IMR-90 (cell line): ENCODE results near the gene NFYC. TPM values are rescaled to one million over a fixed set of nuclear protein-coding genes. Genes with fewer than 3 reads are reported as not detected.

ENCODE experiments used
- ATAC-seq: fragments of 200-7000 bp; cut with Tn5 transposase; 2 replicates; pipeline ENCODE4 v1.9.1; 2020; ENCODE audit warnings: low read depth, mild to moderate bottlenecking, moderate library complexity
- BruUV-seq: library from RNA; stranded (reverse); fragments of 400-500 nt; replicated peaks from 2 replicates; lab custom pipeline; 2021; lab: Mats Ljungman, UMichigan
- CTCF ChIA-PET: fragments of 300-600 bp; formaldehyde crosslinking; extraction: SDS; loops from one replicate; lab custom pipeline; 2021; ENCODE audit warnings: antibody characterized with exemption; lab: Yijun Ruan, JAX
- POLR2A ChIA-PET: fragments of 300-600 bp; sonication (Branson Sonifier 250); formaldehyde crosslinking; loops from one replicate; lab custom pipeline; 2022; ENCODE audit warnings: antibody characterized with exemption; ENCODE audit not compliant: unreplicated experiment; lab: Charles Lee
- DNase-seq: peaks from one replicate; pipeline ENCODE4 v3.0.0; 2013
- H2AFZ ChIP-seq: replicated peaks from 2 replicates; pipeline ENCODE3; 2013; ENCODE audit warnings: low read length, mild to moderate bottlenecking; ENCODE audit not compliant: poor library complexity
- H2AK5ac ChIP-seq: 2 replicates; pipeline ENCODE4 v1.6.1; 2013; ENCODE audit warnings: low read depth, low read length, inconsistent platforms
- H2AK9ac ChIP-seq: replicated peaks from 2 replicates; pipeline ENCODE3; 2013; ENCODE audit warnings: mild to moderate bottlenecking, low read depth, low read length, moderate library complexity; ENCODE audit not compliant: poor library complexity
- H2BK120ac ChIP-seq: 2 replicates; pipeline ENCODE4 v1.6.1; 2013; ENCODE audit warnings: low read depth, low read length, inconsistent platforms
- H2BK15ac ChIP-seq: 3 replicates; pipeline ENCODE4 v1.6.1; 2013; ENCODE audit warnings: low read depth, low read length, inconsistent platforms
- H2BK20ac ChIP-seq: 2 replicates; pipeline ENCODE4 v1.6.1; 2013; ENCODE audit warnings: low read depth, mild to moderate bottlenecking, inconsistent platforms, low read length, moderate library complexity
- H2BK5ac ChIP-seq: 2 replicates; pipeline ENCODE4 v1.6.1; 2013; ENCODE audit warnings: mild to moderate bottlenecking, low read depth, low read length, inconsistent platforms; ENCODE audit not compliant: poor library complexity, severe bottlenecking
- H3K14ac ChIP-seq: replicated peaks from 2 replicates; pipeline ENCODE4 v1.6.1; 2013; ENCODE audit warnings: low read depth, low read length, inconsistent platforms
- H3K18ac ChIP-seq: 2 replicates; pipeline ENCODE4 v1.6.1; 2013; ENCODE audit warnings: low read depth, low read length, control low read depth
- H3K23ac ChIP-seq: 2 replicates; pipeline ENCODE4 v1.6.1; 2013; ENCODE audit warnings: low read depth, low read length, inconsistent platforms
- H3K27ac ChIP-seq: 2 replicates; pipeline ENCODE4 v1.5.1; 2013; ENCODE audit warnings: mild to moderate bottlenecking, control low read depth, low read length; ENCODE audit not compliant: insufficient read depth
- H3K27me3 ChIP-seq: 2 replicates; pipeline ENCODE4 v1.6.1; 2013; ENCODE audit warnings: low read length; ENCODE audit not compliant: control insufficient read depth, insufficient read depth
- H3K36me3 ChIP-seq: 2 replicates; pipeline ENCODE4 v1.6.1; 2013; ENCODE audit warnings: low read length, mixed read lengths; ENCODE audit not compliant: control insufficient read depth, insufficient read depth
- H3K4ac ChIP-seq: 2 replicates; pipeline ENCODE4 v1.6.1; 2013; ENCODE audit warnings: low read depth, low read length, inconsistent platforms
- H3K4me1 ChIP-seq: 2 replicates; pipeline ENCODE4 v1.6.1; 2013; ENCODE audit warnings: low read length, mixed read lengths; ENCODE audit not compliant: control insufficient read depth, insufficient read depth
- H3K4me2 ChIP-seq: 2 replicates; pipeline ENCODE4 v1.6.1; 2013; ENCODE audit warnings: low read depth, mild to moderate bottlenecking, control low read depth, low read length, moderate library complexity
- H3K4me3 ChIP-seq: 2 replicates; pipeline ENCODE4 v1.5.1; 2013; ENCODE audit warnings: low read depth, mild to moderate bottlenecking, control low read depth, low read length, moderate library complexity; ENCODE audit not compliant: insufficient read depth
- H3K56ac ChIP-seq: 2 replicates; pipeline ENCODE4 v1.6.1; 2013; ENCODE audit warnings: low read length, inconsistent platforms; ENCODE audit not compliant: insufficient read depth; ENCODE audit errors: extremely low read depth
- H3K79me1 ChIP-seq, 2 experiments: 2 replicates each; pipeline ENCODE4 v1.6.1; 2013; ENCODE audit warnings: low read length in 2 of 2, inconsistent platforms in 1 of 2, low read depth in 1 of 2
- H3K9ac ChIP-seq: 2 replicates; pipeline ENCODE4 v1.6.1; 2013; ENCODE audit warnings: low read depth, low read length, control low read depth
- H3K9me1 ChIP-seq: 2 replicates; pipeline ENCODE4 v1.6.1; 2013; ENCODE audit warnings: low read length, inconsistent platforms; ENCODE audit not compliant: insufficient read depth
- H3K9me3 ChIP-seq: 2 replicates; pipeline ENCODE4 v1.6.1; 2013; ENCODE audit warnings: low read length; ENCODE audit not compliant: control insufficient read depth, insufficient read depth
- H4K20me1 ChIP-seq: 2 replicates; pipeline ENCODE4 v1.6.1; 2013; ENCODE audit warnings: low read length, inconsistent platforms; ENCODE audit not compliant: insufficient read depth
- H4K5ac ChIP-seq: 2 replicates; pipeline ENCODE4 v1.6.1; 2013; ENCODE audit warnings: mild to moderate bottlenecking, low read depth, low read length, control low read depth
- H4K8ac ChIP-seq, 2 experiments: 2 replicates each; pipeline ENCODE4 v1.6.1; 2013; ENCODE audit warnings: low read depth in 2 of 2, low read length in 2 of 2, control low read depth in 1 of 2, inconsistent platforms in 1 of 2
- H4K91ac ChIP-seq: 2 replicates; pipeline ENCODE4 v1.6.1; 2013; ENCODE audit warnings: low read depth, low read length, inconsistent platforms; ENCODE audit not compliant: insufficient read depth
- BHLHE40 ChIP-seq: fragments of 150-350 bp; IDR thresholded peaks from 2 replicates; pipeline ENCODE4 v1.6.1; 2016; ENCODE audit warnings: mild to moderate bottlenecking, low read depth, low read length
- CEBPB ChIP-seq: IDR thresholded peaks from 2 replicates; pipeline ENCODE4 v1.6.1; 2012; ENCODE audit warnings: low read depth, low read length, improper control_type of control experiment
- CHD1 ChIP-seq: IDR thresholded peaks from 2 replicates; pipeline ENCODE4 v1.6.1; 2012; ENCODE audit warnings: low read depth, low read length, improper control_type of control experiment
- CTCF ChIP-seq: conservative IDR thresholded peaks from 2 replicates; pipeline ENCODE4 v1.5.1; 2012; ENCODE audit warnings: mild to moderate bottlenecking, low read depth, low read length, improper control_type of control experiment
- ELK1 ChIP-seq: fragments of 150-350 bp; IDR thresholded peaks from 2 replicates; pipeline ENCODE4 v1.6.1; 2016; ENCODE audit warnings: low read depth, mild to moderate bottlenecking, low read length, moderate library complexity, borderline replicate concordance
- FOS ChIP-seq: fragments of 150-350 bp; IDR thresholded peaks from 2 replicates; pipeline ENCODE4 v1.6.1; 2016; ENCODE audit warnings: low read depth, low read length
- MAFK ChIP-seq: IDR thresholded peaks from 2 replicates; pipeline ENCODE4 v1.6.1; 2012; ENCODE audit warnings: low read depth, low read length, improper control_type of control experiment
- MAZ ChIP-seq: IDR thresholded peaks from 2 replicates; pipeline ENCODE4 v1.6.1; 2012; ENCODE audit warnings: low read depth, mild to moderate bottlenecking, low read length, improper control_type of control experiment, moderate library complexity, borderline replicate concordance
- MXI1 ChIP-seq: IDR thresholded peaks from 2 replicates; pipeline ENCODE4 v1.6.1; 2012; ENCODE audit warnings: low read depth, mild to moderate bottlenecking, low read length, moderate library complexity, borderline replicate concordance
- NFE2L2 ChIP-seq: fragments of 150-350 bp; IDR thresholded peaks from 2 replicates; pipeline ENCODE4 v1.6.1; 2016; ENCODE audit warnings: low read depth, mild to moderate bottlenecking, low read length
- POLR2A ChIP-seq: IDR thresholded peaks from 2 replicates; pipeline ENCODE4 v1.6.1; 2012; ENCODE audit warnings: mild to moderate bottlenecking, low read depth, low read length
- RAD21 ChIP-seq: IDR thresholded peaks from 2 replicates; pipeline ENCODE4 v1.6.1; 2012; ENCODE audit warnings: low read length, improper control_type of control experiment
- RCOR1 ChIP-seq: IDR thresholded peaks from 2 replicates; pipeline ENCODE4 v1.6.1; 2012; ENCODE audit warnings: mild to moderate bottlenecking, low read length, improper control_type of control experiment; ENCODE audit not compliant: insufficient replicate concordance
- RFX5 ChIP-seq: IDR thresholded peaks from 2 replicates; pipeline ENCODE4 v1.8.0; 2012; ENCODE audit warnings: low read depth, mild to moderate bottlenecking, low read length, moderate library complexity
- SMC3 ChIP-seq: fragments of 150-350 bp; IDR thresholded peaks from 2 replicates; pipeline ENCODE4 v1.6.1; 2016; ENCODE audit warnings: low read depth, mild to moderate bottlenecking, antibody characterized with exemption, low read length, moderate library complexity
- USF2 ChIP-seq: fragments of 150-350 bp; IDR thresholded peaks from 2 replicates; pipeline ENCODE4 v1.6.1; 2017; ENCODE audit warnings: mild to moderate bottlenecking, antibody characterized with exemption, low read length, low read depth
- WGBS, 2 experiments: methylation state at CpG; one replicate each; pipeline versions ENCODE4 v1.1.5 to v1.1.7; 2013; ENCODE audit warnings: missing lambda C conversion rate in 2 of 2; ENCODE audit not compliant: insufficient read length in 1 of 2; ENCODE audit errors: extremely low coverage in 2 of 2; 5-methylcytosine and 5-hydroxymethylcytosine counted together
- dilution Hi-C: fragments of 300-500 bp; cut with HindIII; formaldehyde crosslinking; loops from one replicate; pipeline ENCODE4 v1.14.3; 2018; ENCODE audit warnings: low sequenced_read_pairs; ENCODE audit not compliant: unreplicated experiment
- in situ Hi-C: fragments of 300-500 bp; cut with MboI; formaldehyde crosslinking; loops from 3 replicates; pipeline ENCODE4 v1.14.3; 2019; ENCODE audit warnings: low sequenced_read_pairs, inconsistent platforms, mixed read lengths
- intact Hi-C: fragments of 100-400 bp; cut with micrococcal nuclease; formaldehyde crosslinking; loops from 2 replicates; pipeline ENCODE4 v1.10.0; 2022
- polyA plus RNA-seq, 3 experiments: library from polyadenylated mRNA; depleted of rRNA; stranded (reverse); fragments of >200 nt; gene quantifications; 2 replicates each; pipeline ENCODE4 v1.2.3, GENCODE V29; 2012; ENCODE audit warnings: low replicate concordance in 1 of 3
- total RNA-seq: library from RNA; depleted of rRNA; stranded (reverse); fragments of >200 nt; gene quantifications from 2 replicates; pipeline ENCODE4 v1.2.3, GENCODE V29; 2012

Gene NFYC
- total and polyA plus RNA-seq, 2 of the 4 experiments (the other 2 are of a cell fraction) = 45.2 to 62.2 TPM

- in situ Hi-C loops = no loop called here
- DNase-seq (no peak), ATAC-seq (no peak)
- Histone ChIP-seq H3K36me3 (no peaks in the 10 kb centered on the region), H2BK15ac (no peak overlapping the region), H3K79me1 (peaks cover 39 to 71% of the 10 kb centered on the region in 2 experiments), H3K9me3 (no peaks in the 10 kb centered on the region), H3K9ac (no peak overlapping the region), H3K4me1 (no peaks in the 10 kb centered on the region), H3K56ac (no peak overlapping the region), H2BK5ac (no peak overlapping the region), H4K91ac (no peak overlapping the region), H2AK5ac (no peak overlapping the region), H2AK9ac (no peak overlapping the region), H4K20me1 (no peaks in the 10 kb centered on the region), H3K23ac (no peak overlapping the region), H4K5ac (no peak overlapping the region), H2BK120ac (no peak overlapping the region), H3K9me1 (0 out of 2 replicates have a peak, but pooled peaks cover 2% of the 10 kb centered on the region), H3K4me3 (no peak overlapping the region), H2BK20ac (no peak overlapping the region), H3K4me2 (no peak overlapping the region), H3K27me3 (no peaks in the 10 kb centered on the region), H2AFZ (no peak overlapping the region), H3K27ac (no peak overlapping the region), H3K4ac (no peak overlapping the region), H3K18ac (no peak overlapping the region), H3K14ac (no peak overlapping the region), H4K8ac (no peak overlapping the region)
- POLR2A ChIA-PET = interaction anchor here (0.6 kb wide), 1 partner anchor 184 kb away, joined by 3 read pairs; no protein-coding TSS in a partner anchor
- no CpG with 5 or more reads among the region's 5 CpGs for WGBS, 2 experiments
- CTCF ChIA-PET = no interaction called here
- no TSS peak for BruUV-seq
- dilution Hi-C loops = no loop called here
- TF ChIP-seq BHLHE40 (no peak), RAD21 (no peak), RFX5 (no peak), RCOR1 (no peak), ELK1 (no peak), MAFK (no peak), POLR2A (no peak), CHD1 (no peak), NFE2L2 (no peak), FOS (no peak), MXI1 (no peak), CEBPB (no peak), MAZ (no peak), USF2 (no peak), CTCF (no peak), SMC3 (no peak)
- intact Hi-C loops = no loop called here
Measured at GRCh38 chr1:40697436-40697835, 5.9 kb downstream of the NFYC start.
